ENCODE measurements around the gene CYTH4.
A peak's percentile ranks its signal among the peaks of the same experiment; 100 is the strongest.

CYTH4 gene

DNA sequence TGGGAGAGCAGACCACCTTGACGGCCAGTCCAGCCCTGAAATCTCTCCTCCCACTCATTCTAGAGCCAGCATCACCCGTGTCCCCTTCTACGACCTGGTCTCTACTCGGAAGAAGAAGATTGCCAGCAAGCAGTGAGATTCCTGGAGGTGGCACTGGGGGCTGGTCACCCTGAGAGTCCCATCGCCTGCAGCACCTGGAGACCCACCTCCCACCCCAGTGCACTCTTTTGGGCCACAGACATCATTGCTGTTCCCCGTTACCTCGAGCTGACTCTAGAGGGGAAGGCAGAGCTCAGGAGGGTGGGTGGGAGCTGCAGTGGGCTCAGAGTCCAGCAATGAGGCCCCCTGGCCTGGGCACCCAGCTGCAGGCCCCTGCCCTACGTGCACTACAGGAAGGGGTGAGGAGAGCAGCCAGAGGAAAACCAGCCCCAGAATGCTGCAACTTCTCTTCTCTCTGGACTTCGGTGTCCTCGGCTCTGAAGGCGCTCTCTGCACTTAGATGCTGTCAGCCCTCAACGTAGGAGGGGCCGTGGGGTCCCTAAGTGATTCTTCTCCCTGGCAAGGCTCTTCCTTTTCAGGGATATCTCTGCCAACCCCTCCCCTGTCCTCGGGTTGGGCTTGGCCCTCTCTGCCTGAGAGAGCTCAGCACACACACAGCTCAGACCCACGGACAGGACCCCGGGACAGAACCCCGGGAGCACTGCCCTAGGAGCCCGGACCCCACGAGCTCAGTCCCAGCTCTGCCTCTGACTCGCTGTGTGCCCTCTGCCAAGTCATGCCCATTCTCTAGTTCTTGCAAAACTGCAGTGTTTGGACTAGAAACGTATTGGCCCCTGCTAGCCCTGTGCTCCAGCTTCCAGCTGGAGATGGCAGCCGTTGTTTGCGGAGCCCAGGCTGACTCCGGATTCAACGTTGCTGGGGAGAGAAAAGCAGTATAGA is 31.3 kb downstream of the CYTH4 start:
- peak overlapping the region; percentile 37 for H3K4me3 Mint-ChIP-seq
- H3K27me3 Mint-ChIP-seq (ENCODE audit: low read depth): no peaks in the 10 kb centered on the region
- peaks cover 50% of the 10 kb centered on the region for H3K36me3 Mint-ChIP-seq (ENCODE audit: low read depth)
- peak overlapping the region; percentile 91 for H3K27ac Mint-ChIP-seq
- no peaks in the 10 kb centered on the region for H3K9me3 Mint-ChIP-seq
- H3K4me1 Mint-ChIP-seq (ENCODE audit: low read depth): peaks cover 67% of the 10 kb centered on the region

DNA sequence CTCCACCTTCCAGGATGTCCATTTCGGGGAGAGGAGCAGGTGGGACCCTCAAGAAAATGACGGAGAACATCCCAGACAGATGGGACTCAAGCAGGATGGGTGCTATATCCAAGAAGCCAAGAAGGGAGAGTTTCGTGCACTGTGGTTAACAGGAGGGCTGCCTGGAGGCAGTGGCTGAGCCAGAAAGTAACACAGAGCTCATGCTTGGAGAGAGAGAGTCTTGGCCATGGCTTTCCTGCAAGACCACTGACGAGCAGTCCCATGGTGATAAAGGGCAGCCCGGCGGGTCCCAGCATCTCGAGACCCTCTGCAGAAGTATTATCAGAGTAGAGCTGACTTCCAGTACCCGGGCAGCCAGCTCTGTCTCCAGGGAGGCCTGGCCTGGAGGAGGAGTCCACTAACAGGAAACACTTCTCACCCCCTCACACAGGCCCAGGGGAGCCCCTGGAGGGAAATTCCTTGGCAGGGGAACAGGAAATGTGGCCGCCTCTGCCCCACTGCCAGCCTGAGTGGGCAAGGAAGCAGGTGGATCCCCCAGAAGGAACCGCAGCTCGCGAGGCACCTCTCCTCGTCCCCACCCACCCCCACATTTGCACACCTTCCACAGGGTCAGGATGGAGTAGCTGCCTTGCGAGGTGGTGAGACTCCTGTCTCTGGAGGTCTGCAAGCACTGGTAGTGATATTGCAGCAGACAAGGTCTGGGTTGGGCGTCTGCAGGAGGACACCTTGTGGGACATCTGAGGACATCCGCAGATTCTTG is 32.2 kb downstream of the CYTH4 start:
- Mint-ChIP-seq H3K27me3 (ENCODE audit: low read depth) (no peaks in the 10 kb centered on the region), H3K9me3 (no peaks in the 10 kb centered on the region), H3K27ac (peak overlapping the region; percentile 91), H3K4me3 (peak overlapping the region; percentile 68), H3K36me3 (ENCODE audit: low read depth) (peaks cover 41% of the 10 kb centered on the region), H3K4me1 (ENCODE audit: low read depth) (peaks cover 58% of the 10 kb centered on the region)

DNA sequence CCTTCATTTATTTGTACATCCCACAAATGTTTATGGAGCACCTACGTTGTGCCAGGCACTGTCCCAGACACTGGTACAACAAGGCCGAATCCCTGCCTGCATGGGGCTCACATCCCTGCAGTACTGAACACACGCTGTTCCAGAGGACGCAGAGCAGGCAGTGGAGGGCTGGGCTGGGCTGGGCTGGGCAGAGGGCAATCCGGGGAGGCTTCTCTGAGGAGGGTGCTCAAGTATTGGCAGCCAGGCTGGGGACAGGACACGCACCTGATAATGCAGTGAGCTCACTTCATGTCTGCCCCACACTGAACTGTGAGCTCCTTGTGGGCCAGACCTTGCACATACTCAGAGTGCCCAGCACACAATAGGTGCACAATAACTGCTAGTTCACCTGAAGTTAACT is 34.1 kb downstream of the CYTH4 start:
- peaks cover 13% of the 10 kb centered on the region for H3K27me3 Mint-ChIP-seq (ENCODE audit: low read depth)
- no peaks in the 10 kb centered on the region for H3K9me3 Mint-ChIP-seq
- peaks cover 24% of the 10 kb centered on the region for H3K36me3 Mint-ChIP-seq (ENCODE audit: low read depth)
- H3K4me3 Mint-ChIP-seq: no peak overlapping the region
- H3K4me1 Mint-ChIP-seq (ENCODE audit: low read depth): peaks cover 41% of the 10 kb centered on the region
- H3K27ac Mint-ChIP-seq: no peak overlapping the region

DNA sequence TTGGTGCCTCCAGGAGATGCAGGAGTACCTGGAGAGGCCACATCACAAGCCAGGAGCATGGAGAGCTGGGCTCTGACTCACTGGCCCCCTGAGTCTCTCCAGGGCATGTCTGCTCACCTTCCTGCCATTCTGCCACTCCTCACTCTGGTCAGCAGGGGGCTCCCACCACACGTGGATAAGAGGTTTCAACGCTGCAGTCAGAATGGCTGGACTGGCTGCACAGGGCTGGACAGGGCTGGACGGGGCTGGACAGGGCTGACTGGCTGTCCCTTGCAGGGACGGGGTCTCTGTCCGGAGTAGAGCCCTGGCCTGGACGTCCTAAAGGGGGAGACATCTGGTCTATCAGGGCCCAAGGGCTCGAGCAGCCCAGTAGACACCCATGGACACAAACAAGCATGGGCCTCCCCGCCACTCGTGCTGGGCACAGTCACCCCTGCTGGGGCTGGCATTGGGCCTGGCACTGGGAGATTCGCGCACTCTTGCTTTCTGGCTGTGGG is 34.6 kb downstream of the CYTH4 start:
- Mint-ChIP-seq H3K4me1 (ENCODE audit: low read depth) (peaks cover 40% of the 10 kb centered on the region), H3K9me3 (no peaks in the 10 kb centered on the region), H3K4me3 (no peak overlapping the region), H3K36me3 (ENCODE audit: low read depth) (peaks cover 24% of the 10 kb centered on the region), H3K27ac (peak overlapping the region; percentile 19), H3K27me3 (ENCODE audit: low read depth) (peaks cover 16% of the 10 kb centered on the region)

DNA sequence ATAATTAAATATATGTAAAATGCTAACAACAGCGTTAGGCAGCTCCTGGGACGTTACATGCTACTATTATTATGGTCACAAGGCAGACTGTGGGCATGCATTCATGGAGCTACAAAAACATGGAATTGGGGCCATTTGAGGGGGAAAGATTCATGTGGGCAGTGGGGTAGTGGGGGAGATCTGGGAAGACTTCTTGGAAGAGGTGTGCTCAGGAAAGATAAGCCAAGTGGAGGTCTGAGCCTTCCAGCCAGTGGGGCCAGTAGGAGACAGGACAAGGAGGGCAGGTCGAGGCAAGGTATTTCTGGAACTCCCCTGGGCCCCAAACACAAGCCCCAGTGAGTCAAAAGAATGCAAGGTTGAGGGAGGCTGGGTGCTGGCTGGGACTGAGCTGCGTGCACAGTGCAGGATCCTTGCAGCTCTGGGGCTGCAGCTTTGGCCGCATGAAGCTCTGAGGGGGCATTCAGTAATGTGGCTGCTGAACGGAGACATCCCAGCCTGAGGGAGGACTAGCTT is 35.4 kb downstream of the CYTH4 start:
- Mint-ChIP-seq H3K27me3 (ENCODE audit: low read depth) (peaks cover 24% of the 10 kb centered on the region), H3K4me1 (ENCODE audit: low read depth) (peaks cover 32% of the 10 kb centered on the region), H3K9me3 (no peaks in the 10 kb centered on the region), H3K36me3 (ENCODE audit: low read depth) (peaks cover 16% of the 10 kb centered on the region), H3K4me3 (no peak overlapping the region), H3K27ac (peak overlapping the region; percentile 42)

DNA sequence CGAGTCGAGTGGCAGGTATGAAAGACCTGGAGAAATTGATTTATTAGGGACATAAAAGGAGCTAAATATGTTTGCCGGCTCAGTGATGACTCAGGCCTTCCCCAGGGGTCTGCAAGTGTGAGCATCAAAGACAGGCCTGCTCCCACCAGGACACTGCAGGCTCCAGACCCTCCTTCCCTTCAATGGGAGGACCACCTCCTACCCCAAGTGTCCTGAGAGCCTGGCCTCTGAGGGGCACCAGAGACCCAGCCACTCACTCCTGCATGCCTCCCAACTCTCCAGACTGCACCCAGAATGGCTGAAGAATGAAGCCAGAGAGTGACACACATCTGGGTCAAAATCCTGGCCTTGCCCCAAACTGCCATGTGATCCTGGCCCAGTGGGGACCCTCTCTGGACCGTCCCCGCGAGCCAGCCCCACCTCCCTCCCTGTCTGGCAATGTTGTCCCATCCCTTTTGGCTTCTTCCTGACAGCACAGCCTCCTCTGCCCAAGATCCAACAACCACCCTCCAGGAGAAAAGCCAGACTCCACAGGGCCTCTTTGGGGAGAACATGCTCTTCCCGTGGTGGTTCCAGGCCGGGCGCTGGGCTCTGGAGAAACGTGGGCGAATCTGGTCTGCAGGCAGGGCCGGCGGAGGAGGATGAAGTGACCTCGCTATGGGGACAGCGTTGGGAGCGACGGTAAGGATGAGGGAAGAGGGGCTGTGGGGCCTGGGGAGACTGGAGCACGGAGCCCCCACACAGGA is 36.2 kb downstream of the CYTH4 start:
- Mint-ChIP-seq H3K9me3 (no peaks in the 10 kb centered on the region), H3K4me3 (no peak overlapping the region), H3K27me3 (ENCODE audit: low read depth) (peaks cover 32% of the 10 kb centered on the region), H3K27ac (no peak overlapping the region), H3K4me1 (ENCODE audit: low read depth) (peaks cover 27% of the 10 kb centered on the region), H3K36me3 (ENCODE audit: low read depth) (peaks cover 11% of the 10 kb centered on the region)

DNA sequence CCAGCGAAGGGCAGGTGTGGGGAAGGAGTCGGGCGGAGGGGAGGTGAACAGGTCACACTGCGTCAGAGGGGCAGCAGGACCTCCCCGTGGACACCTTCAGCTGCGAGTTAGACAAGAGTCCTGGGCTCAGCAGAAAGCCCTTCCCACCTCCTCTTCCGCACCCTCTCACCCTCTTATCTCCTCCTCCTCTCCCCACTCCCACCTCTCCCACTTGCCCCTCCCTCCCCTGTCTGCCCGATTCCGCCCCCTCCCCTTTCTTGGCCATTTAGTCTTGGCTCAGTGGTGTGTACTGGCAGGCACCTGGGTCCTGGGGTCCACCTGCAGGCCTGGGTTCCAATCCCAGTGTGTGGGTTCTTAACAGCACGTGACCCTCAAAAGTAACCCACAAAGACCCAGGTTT is 37.2 kb downstream of the CYTH4 start:
- Mint-ChIP-seq H3K4me3 (no peak overlapping the region), H3K27ac (no peak overlapping the region), H3K27me3 (ENCODE audit: low read depth) (peaks cover 42% of the 10 kb centered on the region), H3K36me3 (ENCODE audit: low read depth) (peaks cover 4% of the 10 kb centered on the region), H3K9me3 (no peaks in the 10 kb centered on the region), H3K4me1 (ENCODE audit: low read depth) (peaks cover 19% of the 10 kb centered on the region)

DNA sequence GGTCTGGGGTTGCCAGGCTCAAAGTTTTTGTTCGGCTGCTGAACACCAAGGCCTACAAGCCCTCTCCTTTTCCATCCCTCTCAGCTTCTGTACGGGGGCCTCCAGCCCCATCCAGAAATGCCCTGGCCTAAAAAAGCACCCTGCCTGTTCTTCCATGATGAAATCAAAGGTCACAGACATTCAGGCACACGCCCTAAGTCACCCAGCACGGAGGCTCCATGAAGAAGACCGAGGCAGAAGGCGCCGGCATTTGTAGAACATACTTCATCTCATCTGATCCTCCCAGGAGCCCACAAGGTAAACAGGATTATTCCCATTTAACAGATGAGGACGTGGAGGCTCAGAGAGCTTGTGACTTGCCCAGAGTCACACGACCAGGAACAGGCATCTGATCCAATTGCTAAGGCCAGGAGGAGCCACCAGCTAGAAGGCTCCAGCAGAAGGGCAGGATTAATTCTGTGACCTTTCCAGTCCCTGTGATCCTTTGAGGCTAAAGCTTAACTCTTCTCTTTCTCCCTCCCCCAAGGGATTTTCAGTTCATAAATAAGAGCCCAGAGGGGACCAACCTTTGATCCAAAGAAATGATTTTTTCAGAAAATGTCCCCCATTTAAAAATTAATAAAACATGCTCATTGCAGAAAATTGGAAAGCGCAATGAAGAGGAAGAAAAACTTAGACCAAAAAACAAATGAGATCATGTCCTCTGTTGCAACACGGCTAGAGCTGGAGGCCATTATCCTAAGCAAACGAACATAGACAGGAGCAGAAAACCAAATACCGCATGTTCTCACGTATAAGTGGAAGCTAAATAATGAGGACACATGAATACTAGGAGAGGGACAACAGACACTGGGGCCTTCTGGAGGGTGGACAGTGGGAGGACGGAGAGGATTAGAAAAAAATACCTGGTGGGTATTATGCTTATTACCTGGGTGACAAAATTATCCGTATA is 38.7 kb downstream of the CYTH4 start:
- Mint-ChIP-seq H3K4me3 (no peak overlapping the region), H3K4me1 (ENCODE audit: low read depth) (peaks cover 8% of the 10 kb centered on the region), H3K27ac (no peak overlapping the region), H3K27me3 (ENCODE audit: low read depth) (peaks cover 42% of the 10 kb centered on the region), H3K36me3 (ENCODE audit: low read depth) (no peaks in the 10 kb centered on the region), H3K9me3 (no peaks in the 10 kb centered on the region)

DNA sequence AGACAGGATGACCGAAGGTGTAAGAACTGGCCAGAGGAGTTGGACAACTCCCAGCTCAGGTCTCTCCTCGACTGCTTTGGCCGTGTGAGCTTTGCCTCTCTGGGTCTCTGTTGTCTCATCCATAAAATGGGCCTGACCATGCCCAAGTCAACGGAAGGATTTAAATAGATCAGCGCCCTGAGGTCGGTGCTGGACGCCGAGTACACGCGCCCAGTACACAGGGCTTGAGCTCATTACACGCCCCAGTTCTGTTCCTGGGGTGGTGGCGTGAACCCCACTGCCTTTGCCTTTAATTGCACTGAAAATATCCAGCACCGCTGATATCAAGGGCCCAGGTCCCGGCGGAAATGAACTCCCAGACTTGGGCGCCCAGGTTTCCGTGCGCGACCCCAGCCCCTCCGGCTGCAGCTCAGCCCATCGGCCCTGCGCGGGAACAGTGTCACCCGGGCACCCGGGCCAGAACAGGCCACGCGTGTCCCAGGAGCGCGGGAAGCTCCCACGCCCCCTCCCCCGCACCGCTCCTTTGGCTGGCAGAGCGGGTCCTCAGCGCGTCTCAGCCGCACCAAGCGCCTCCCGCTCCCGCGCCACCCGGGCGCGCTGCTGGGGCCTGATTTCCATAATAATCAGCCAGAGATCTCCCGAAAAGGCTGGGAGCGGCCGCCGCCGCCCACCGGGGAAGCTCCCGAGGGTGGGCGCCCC is 42.2 kb downstream of the CYTH4 start:
- Mint-ChIP-seq H3K27me3 (ENCODE audit: low read depth) (peaks cover 75% of the 10 kb centered on the region), H3K27ac (no peak overlapping the region), H3K4me1 (ENCODE audit: low read depth) (no peaks in the 10 kb centered on the region), H3K36me3 (ENCODE audit: low read depth) (no peaks in the 10 kb centered on the region), H3K9me3 (no peaks in the 10 kb centered on the region), H3K4me3 (no peak overlapping the region)

DNA sequence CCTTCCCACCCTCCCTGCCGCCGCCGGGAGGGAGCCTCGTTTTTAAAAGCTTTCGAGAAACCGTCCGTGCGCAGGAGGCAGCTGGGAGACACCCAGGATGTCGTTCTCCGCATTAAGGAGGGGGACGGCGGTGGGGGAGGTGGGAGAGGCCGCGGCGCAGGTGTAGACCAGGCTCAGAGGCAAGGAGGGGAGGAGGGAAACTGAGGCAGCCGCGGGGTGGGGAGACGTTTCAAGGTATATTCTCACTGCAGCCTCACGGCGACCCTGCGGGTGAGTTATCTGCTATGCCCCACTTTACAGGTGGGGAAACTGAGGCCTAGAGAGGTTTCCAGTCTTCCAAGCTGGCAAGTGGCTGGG is 42.7 kb downstream of the CYTH4 start:
- Mint-ChIP-seq H3K27me3 (ENCODE audit: low read depth) (peaks cover 77% of the 10 kb centered on the region), H3K4me3 (no peak overlapping the region), H3K27ac (no peak overlapping the region), H3K9me3 (no peaks in the 10 kb centered on the region), H3K36me3 (ENCODE audit: low read depth) (no peaks in the 10 kb centered on the region), H3K4me1 (ENCODE audit: low read depth) (no peaks in the 10 kb centered on the region)

DNA sequence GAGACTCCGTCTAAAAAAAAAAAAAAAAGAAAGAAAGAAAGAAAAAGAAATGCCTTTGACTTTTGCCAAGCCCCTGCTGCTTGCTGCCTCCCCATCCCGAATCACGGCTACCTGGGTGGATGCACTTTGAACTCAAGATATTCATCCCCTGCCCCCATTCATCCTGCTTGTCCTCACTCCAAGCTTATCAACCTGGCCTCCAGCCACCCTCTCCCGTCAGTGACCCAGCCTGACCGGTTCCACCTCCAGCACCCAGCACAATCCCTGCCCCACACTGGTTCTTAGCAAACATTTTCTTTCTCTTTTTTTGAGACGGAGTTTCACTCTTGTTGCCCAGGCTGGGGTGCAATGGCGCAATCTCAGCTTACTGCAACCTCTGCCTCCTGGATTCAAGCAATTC is 44.4 kb downstream of the CYTH4 start:
- H3K36me3 Mint-ChIP-seq (ENCODE audit: low read depth): no peaks in the 10 kb centered on the region
- H3K4me3 Mint-ChIP-seq: no peak overlapping the region
- no peak overlapping the region for H3K27ac Mint-ChIP-seq
- peaks cover 74% of the 10 kb centered on the region for H3K27me3 Mint-ChIP-seq (ENCODE audit: low read depth)
- no peaks in the 10 kb centered on the region for H3K4me1 Mint-ChIP-seq (ENCODE audit: low read depth)
- no peaks in the 10 kb centered on the region for H3K9me3 Mint-ChIP-seq

DNA sequence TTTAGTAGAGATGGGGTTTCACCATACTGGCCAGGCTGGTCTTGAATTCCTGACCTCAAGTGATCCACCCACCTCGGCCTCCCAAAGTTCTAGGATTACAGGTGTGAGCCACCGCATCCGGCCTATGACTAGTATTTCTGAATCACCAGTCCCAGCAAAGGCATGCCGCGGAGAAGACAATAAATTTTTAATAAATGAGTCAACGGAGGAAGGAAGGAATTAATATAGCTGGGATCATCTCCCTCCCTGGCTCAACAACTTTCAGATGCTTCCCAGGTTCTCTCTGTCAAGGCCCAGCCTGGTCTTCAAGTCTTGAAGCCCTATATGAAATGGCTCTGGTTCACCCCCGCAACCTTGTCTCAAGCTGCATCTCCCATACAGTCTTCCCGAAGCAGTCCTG is 45.7 kb downstream of the CYTH4 start:
- H3K9me3 Mint-ChIP-seq: no peaks in the 10 kb centered on the region
- H3K27ac Mint-ChIP-seq: no peak overlapping the region
- no peaks in the 10 kb centered on the region for H3K36me3 Mint-ChIP-seq (ENCODE audit: low read depth)
- no peaks in the 10 kb centered on the region for H3K4me1 Mint-ChIP-seq (ENCODE audit: low read depth)
- no peak overlapping the region for H3K4me3 Mint-ChIP-seq
- H3K27me3 Mint-ChIP-seq (ENCODE audit: low read depth): peaks cover 75% of the 10 kb centered on the region
